Fibroblast of skin of left quadriceps (primary cell): ENCODE measurements around the gene NUMA1.
A peak's percentile ranks its signal among the peaks of the same experiment; 100 is the strongest.

Experiments used
- DNase-seq, 2 experiments: peaks; one replicate each; pipeline ENCODE4 v3.0.0-alpha.2; 2013; ENCODE audit warnings: low read depth in 2 of 2

NUMA1 gene, protein sequence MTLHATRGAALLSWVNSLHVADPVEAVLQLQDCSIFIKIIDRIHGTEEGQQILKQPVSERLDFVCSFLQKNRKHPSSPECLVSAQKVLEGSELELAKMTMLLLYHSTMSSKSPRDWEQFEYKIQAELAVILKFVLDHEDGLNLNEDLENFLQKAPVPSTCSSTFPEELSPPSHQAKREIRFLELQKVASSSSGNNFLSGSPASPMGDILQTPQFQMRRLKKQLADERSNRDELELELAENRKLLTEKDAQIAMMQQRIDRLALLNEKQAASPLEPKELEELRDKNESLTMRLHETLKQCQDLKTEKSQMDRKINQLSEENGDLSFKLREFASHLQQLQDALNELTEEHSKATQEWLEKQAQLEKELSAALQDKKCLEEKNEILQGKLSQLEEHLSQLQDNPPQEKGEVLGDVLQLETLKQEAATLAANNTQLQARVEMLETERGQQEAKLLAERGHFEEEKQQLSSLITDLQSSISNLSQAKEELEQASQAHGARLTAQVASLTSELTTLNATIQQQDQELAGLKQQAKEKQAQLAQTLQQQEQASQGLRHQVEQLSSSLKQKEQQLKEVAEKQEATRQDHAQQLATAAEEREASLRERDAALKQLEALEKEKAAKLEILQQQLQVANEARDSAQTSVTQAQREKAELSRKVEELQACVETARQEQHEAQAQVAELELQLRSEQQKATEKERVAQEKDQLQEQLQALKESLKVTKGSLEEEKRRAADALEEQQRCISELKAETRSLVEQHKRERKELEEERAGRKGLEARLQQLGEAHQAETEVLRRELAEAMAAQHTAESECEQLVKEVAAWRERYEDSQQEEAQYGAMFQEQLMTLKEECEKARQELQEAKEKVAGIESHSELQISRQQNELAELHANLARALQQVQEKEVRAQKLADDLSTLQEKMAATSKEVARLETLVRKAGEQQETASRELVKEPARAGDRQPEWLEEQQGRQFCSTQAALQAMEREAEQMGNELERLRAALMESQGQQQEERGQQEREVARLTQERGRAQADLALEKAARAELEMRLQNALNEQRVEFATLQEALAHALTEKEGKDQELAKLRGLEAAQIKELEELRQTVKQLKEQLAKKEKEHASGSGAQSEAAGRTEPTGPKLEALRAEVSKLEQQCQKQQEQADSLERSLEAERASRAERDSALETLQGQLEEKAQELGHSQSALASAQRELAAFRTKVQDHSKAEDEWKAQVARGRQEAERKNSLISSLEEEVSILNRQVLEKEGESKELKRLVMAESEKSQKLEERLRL (N-terminal part only)

GRCh38 chr11:72080326-72081183 is at the start of gene NUMA1, which contains the start of gene LRRC51:
Gene NUMA1 (minus strand): TSS chr11:72080542. CDS start chr11:72035943, 44,599 bp downstream.
Gene LRRC51 (plus strand): TSS chr11:72080850. CDS start chr11:72089084, 8,234 bp downstream.
- peak; percentile 100 for DNase-seq

- no peak for DNase-seq
Observed at GRCh38 chr11:72129381-72129780, 49.0 kb upstream of the NUMA1 start.

DNA sequence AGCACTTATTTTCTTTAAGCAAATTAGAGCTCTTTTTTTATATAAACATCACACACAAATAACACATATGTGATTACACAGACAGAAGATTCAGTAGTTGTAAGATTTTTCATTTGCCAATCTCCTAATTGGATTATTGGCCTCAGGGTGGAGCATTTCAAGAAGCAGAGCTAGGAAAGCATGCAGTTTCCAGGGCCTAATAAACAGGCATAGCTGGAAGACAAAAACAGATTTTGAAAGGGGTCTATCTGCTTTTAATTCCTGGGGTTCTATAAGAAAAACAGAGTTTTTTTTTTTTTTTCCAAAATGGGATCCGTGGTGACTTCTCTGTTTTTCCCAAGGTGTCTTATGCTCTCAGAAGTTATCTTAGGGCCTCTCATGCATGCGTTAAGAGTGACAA is 47.6 kb upstream of the NUMA1 start:
- DNase-seq = no peak

- no peak for DNase-seq
Observed at GRCh38 chr11:72125956-72126355, 45.6 kb upstream of the NUMA1 start.

DNA sequence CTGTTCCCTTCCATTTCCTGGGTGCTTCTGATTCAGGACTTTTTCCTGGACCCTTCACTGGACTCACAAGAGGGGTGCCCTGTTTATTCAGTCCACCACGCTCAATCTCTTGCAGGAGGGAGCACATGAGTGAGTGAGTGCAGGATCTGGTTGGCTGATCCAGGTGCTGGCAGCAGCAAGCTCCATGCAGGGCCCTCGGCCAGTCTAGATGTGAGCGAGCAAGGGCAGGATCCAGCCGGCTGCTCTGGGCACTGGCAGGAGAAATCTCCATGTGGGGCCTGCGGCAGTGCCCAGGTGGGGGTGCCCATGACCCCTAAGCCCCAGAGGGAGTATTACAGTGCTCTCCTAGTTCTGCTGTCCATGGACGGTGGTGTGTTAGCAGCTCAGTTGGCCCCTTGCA is 43.7 kb upstream of the NUMA1 start:
- DNase-seq = no peak

GRCh38 chr11:72123117-72123653 is 42.8 kb upstream of the NUMA1 start:
- DNase-seq = no peak

- DNase-seq = no peak
Observed at GRCh38 chr11:72122607-72123006, 42.3 kb upstream of the NUMA1 start.

DNA sequence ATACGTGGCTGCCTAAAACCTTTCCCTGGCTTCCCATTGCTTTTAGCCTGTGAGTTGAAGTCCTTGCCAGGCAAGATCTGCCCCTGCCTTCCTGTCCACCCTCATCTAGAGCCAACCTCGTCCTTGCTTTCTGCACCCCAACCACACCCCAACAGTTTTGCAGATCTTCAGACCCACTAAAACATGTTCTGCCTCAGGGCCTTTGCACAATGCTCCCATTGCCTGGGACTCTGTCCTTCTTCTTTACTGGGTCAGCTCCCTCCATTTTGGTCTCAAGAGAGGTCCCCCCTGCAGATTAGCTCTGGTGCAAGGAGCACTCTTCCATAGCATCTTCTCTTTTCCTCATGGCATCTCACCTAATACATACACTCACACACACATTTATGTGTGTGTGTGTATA is 40.6 kb upstream of the NUMA1 start:
- no peak for DNase-seq

DNA sequence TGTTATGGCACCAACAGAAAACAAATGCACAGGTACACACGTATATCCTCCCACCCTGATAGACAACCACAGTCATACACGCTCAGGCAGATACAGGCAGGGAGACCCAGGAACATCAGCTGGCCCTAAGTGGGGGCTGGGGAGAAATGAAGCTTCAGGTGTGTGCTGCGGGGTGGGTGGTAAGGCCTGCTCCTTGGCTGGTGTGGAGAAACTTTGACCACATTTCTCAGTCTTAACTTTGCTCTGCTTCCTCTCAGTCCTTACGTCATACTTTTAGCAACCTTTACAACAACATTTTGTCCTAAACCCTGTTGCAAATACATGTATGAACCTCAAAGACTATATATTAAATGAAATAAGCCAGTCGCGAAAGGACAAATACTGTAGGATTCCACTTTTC is 38.9 kb upstream of the NUMA1 start:
- no peak for DNase-seq

DNA sequence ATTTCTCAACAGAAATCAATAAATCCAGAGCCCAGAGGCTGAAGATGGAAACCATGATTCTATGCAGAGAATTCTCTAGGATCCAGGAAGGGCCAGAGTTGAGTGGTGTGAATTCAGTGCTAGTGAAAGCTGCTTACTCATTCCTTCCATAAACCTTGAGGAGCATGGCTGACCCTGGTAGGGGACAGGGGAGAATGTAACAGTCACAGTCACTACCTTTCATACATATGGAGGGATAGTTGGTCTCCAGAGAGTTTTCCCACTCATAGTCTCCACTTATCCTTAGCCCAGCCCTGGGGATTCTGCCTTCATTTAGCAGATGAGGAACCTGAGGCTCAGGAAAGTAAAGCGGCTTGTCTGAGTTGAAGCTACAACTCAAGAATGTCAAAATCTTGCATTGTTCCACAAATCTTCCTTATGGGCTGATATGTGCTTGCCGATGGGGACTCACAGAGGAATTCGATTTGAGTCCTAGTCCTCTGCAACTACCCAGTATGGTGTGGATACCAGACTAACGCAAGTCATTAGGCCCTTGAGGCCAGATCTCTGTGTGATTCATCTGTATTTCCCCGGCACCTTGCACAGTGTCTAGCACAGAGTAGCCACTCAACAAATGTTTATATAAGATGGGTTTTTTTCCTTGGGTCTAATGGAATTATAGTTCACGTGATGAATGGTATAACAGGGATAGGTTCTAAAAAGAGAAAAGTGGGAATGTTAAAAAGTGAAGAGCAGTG is 35.8 kb upstream of the NUMA1 start:
- DNase-seq = no peak

DNA sequence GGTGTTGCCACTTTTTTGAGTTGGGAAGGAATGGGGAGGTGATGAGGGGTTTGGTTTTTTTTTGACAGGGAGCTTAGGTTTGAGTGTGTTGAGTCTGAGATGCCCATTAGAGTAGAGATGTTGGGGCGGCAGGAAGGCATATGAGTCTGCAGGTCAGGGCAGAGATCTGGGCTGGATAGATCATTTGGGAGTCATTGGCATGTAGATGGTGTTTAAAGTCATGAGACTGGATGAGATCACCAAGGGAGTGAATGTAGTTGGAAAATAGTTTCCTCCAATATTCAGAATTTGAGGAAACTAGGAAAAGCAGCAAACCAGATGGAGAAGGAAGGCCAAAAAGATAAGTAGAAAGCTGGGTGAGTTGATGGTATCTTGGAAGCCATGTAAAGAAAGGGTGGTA is 34.2 kb upstream of the NUMA1 start:
- DNase-seq = no peak

GRCh38 chr11:72112978-72113808 is 32.9 kb upstream of the NUMA1 start:
- no peak for DNase-seq

GRCh38 chr11:72112143-72112977 is 32.0 kb upstream of the NUMA1 start, which contains the start of gene ANAPC15:
Gene ANAPC15 (minus strand): TSS chr11:72112695. CDS start chr11:72111276, 1,419 bp downstream.
- peak; percentile 100 for DNase-seq

DNA sequence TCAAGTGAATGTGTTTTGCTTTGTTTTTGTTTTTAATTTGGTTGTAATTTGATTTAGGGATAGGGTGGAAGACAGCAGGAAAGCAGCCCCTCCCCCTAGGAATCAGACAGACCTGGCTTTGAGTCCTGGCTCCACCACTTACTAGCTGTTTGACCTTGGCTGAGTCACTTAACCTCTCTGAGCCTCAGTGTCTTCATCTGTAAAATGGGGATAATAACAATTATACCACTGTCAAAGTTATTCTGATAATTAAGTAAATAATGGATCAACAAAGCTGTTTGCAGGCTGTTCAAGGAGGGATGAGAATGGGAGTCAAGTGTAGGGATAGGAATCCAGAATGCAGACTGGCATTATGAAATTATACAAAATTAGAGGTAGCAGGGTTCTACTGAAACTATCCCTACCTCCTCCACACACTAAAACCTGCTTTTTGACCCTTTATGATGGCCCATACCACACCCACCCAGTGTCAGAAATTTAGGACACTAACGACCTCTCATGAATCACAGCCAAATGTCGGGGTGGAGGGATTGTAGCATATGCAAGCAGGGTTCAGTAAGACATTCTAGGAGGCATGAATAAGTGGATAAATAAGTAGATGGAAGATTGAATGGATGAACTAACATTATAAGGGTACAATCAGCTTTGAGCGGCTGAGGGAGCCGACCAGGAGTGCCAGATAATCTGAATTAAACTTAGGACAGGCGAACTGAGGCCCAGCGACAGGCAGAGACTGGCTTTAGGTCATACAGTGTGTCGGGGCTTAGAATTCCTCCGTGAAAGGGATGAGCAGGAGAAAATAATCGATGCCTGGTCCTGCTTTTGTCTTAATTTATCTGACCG is 31.2 kb upstream of the NUMA1 start:
- no peak for DNase-seq

DNA sequence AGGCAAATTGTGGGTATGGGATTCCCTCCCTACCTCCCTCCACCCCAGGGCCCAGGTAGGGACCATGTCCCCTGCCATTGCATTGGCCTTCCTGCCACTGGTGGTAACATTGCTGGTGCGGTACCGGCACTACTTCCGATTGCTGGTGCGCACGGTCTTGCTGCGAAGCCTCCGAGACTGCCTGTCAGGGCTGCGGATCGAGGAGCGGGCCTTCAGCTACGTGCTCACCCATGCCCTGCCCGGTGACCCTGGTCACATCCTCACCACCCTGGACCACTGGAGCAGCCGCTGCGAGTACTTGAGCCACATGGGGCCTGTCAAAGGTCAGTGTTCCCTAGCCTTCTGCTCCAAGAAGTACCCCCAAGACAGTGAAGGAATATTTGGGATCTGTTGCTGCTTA is 25.5 kb upstream of the NUMA1 start, which contains the start of gene TOMT:
TSS of gene TOMT (plus strand) at position 37 of the 400 bp plus-strand sequence. CDS start at position 65, 28 bp downstream.
- DNase-seq = no peak

- no peak for DNase-seq
Observed at GRCh38 chr11:72103754-72104167, 23.4 kb upstream of the NUMA1 start.
